Measurements from ENCODE around the gene PHOX2A. TPM values are rescaled to one million over a fixed set of nuclear protein-coding genes. Genes with fewer than 3 reads are reported as not detected.

PHOX2A gene
- total RNA-seq, 4 donors from 2014 or later: not detected

- TF ChIP-seq CTCF (IDR thresholded peaks at IDR 0.05; ENCODE audit: low read depth): no peak
Measured at GRCh38 chr11:72232260-72233055, 11.5 kb downstream of the PHOX2A start.

- no peak for TF ChIP-seq CTCF (IDR thresholded peaks at IDR 0.05; ENCODE audit: low read depth)
Measured at GRCh38 chr11:72231396-72232259, 12.3 kb downstream of the PHOX2A start.

- no peak for TF ChIP-seq CTCF (IDR thresholded peaks at IDR 0.05; ENCODE audit: low read depth)
Measured at GRCh38 chr11:72230764-72231365, 13.1 kb downstream of the PHOX2A start.

GRCh38 chr11:72229925-72230763 lies 13.8 kb downstream of the PHOX2A start:
- no peak for TF ChIP-seq CTCF (IDR thresholded peaks at IDR 0.05; ENCODE audit: low read depth)

- TF ChIP-seq CTCF (IDR thresholded peaks at IDR 0.05; ENCODE audit: low read depth): no peak
Measured at GRCh38 chr11:72229336-72229924, 14.5 kb downstream of the PHOX2A start.

GRCh38 chr11:72228844-72229231 lies 15.1 kb downstream of the PHOX2A start:
- no peak for TF ChIP-seq CTCF (IDR thresholded peaks at IDR 0.05; ENCODE audit: low read depth)
